DMS 273 (cell line): ENCODE data around the gene RCHY1.

Source experiments
- DNase-seq: peaks from one replicate; lab custom pipeline; 2025; ENCODE audit not compliant: unreplicated experiment; lab: John Stamatoyannopoulos, UW

Gene RCHY1

GRCh38 chr4:75516144-75516543, 1.9 kb upstream of the RCHY1 start:
- DNase-seq: no peak

- DNase-seq: peak; percentile 13
Observed at GRCh38 chr4:75514949-75515612, 878 bp upstream of the RCHY1 start.

- peak; percentile 29 for DNase-seq
Observed at GRCh38 chr4:75513526-75514130, 575 bp downstream of the RCHY1 start.

GRCh38 chr4:75512386-75513211, 1.6 kb downstream of the RCHY1 start:
- DNase-seq: no peak

GRCh38 chr4:75511841-75512240, 2.4 kb downstream of the RCHY1 start:
- DNase-seq: no peak

- DNase-seq: peak; percentile 4
Observed at GRCh38 chr4:75509592-75509991, 4.6 kb downstream of the RCHY1 start.

GRCh38 chr4:75505630-75506029, 8.6 kb downstream of the RCHY1 start:
- no peak for DNase-seq

- no peak for DNase-seq
Observed at GRCh38 chr4:75502671-75503070, 11.5 kb downstream of the RCHY1 start.

GRCh38 chr4:75499900-75500299, 14.3 kb downstream of the RCHY1 start:
- DNase-seq: no peak

- no peak for DNase-seq
Observed at GRCh38 chr4:75498041-75498440, 16.2 kb downstream of the RCHY1 start.

- no peak for DNase-seq
Observed at GRCh38 chr4:75497133-75497532, 17.1 kb downstream of the RCHY1 start.

- DNase-seq: no peak
Observed at GRCh38 chr4:75496406-75496805, 17.8 kb downstream of the RCHY1 start.

GRCh38 chr4:75495476-75495875, 18.7 kb downstream of the RCHY1 start:
- no peak for DNase-seq

GRCh38 chr4:75494563-75494962, 19.6 kb downstream of the RCHY1 start:
- no peak for DNase-seq

- peak; percentile 26 for DNase-seq
Observed at GRCh38 chr4:75490155-75490554, 24.0 kb downstream of the RCHY1 start.

GRCh38 chr4:75484190-75484589, 30.0 kb downstream of the RCHY1 start:
- DNase-seq: no peak

- no peak for DNase-seq
Observed at GRCh38 chr4:75477201-75477600, 37.0 kb downstream of the RCHY1 start.

GRCh38 chr4:75470738-75471137, 43.5 kb downstream of the RCHY1 start:
- DNase-seq: no peak

GRCh38 chr4:75469896-75470295, 44.3 kb downstream of the RCHY1 start:
- no peak for DNase-seq

GRCh38 chr4:75457365-75457764, 56.8 kb downstream of the RCHY1 start:
- no peak for DNase-seq

GRCh38 chr4:75434105-75434504, 80.1 kb downstream of the RCHY1 start:
- DNase-seq: peak; percentile 1

GRCh38 chr4:75432683-75433082, 81.5 kb downstream of the RCHY1 start:
- peak; percentile 40 for DNase-seq
